Fibroblast of lung (primary cell): ENCODE data around the gene IL10RB.

ENCODE experiments used
- CTCF ChIP-seq, 2 donors: IDR thresholded peaks in 1 of 2; conservative IDR thresholded peaks in 1 of 2; 1 replicate in 1 of 2; 2 replicates in 1 of 2; pipeline ENCODE4 v1.5.1; 2011 to 2012; ENCODE audit warnings: low read length in 2 of 2, control low read depth in 1 of 2, inconsistent platforms in 1 of 2, low read depth in 1 of 2, mild to moderate bottlenecking in 1 of 2
- EZH2 ChIP-seq: IDR thresholded peaks from 2 replicates; pipeline ENCODE4 v1.5.1; 2012; ENCODE audit warnings: low read length, control low read depth, mild to moderate bottlenecking; ENCODE audit errors: missing control alignments

DNA sequence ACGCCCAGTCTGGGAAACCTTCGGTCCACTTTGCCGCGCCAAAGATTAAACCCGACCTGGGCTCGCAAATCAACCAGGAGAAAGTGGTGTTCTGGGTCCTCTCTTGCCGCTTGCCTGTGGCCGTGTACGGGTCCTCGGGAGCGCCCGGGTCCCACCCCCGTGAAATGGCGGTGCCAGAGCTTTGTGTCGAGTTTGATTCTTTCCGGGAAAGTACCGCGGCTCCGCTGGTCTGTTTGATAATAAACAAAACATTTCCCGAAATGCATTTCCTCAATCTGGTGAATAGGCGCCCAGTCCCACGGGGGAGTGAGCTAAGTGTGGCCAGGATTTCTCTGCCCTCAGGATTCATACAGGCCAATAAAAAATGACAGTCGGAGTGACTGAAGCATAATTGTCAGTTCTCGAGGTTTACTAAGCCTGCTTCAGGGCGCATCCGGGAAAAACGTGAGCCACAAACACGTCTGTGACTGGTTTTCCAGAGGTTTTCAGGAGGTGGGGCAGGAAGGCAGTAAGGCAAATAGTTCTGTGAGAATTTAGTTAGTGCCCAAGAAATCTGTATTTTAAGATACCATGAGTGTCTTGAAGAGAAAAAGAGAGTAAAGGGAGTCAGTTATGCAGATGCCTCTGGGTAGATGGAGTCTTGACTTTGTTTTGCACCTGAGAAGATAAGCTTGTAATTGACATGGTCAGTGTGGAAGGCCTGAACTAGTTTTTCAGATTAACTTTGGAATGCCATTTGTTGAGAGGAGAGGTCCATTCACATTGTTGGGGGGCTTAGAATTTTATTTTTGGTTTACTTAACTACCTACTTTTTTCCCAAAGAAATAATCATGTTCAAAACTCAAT, 59.3 kb downstream of the IL10RB start:
- TF ChIP-seq CTCF (conservative IDR thresholded peaks at IDR 0.05 in 1 of 2, IDR thresholded peaks at IDR 0.05 in 1 of 2; ENCODE audit: low read depth in 1 of 2, low read length in 2 of 2): no peak
- no peak for TF ChIP-seq EZH2
